HepG2 (cell line): ENCODE measurements around the gene SASS6. TPM values are rescaled to one million over a fixed set of nuclear protein-coding genes. Genes with fewer than 3 reads are reported as not detected.

Experiments used
- ATAC-seq: fragments of 200-7000 bp; cut with Tn5 transposase; 3 replicates; pipeline ENCODE4 v1.9.1; 2020; ENCODE audit warnings: mild to moderate bottlenecking, moderate library complexity
- BruUV-seq: library from RNA; stranded (reverse); fragments of 400-500 nt; replicated peaks from 2 replicates; lab custom pipeline; 2021; lab: Mats Ljungman, UMichigan
- CTCF ChIA-PET: fragments of 300-600 bp; formaldehyde crosslinking; extraction: SDS; loops from one replicate; lab custom pipeline; 2021; ENCODE audit warnings: low total read pairs, inconsistent platforms, low intra/inter-chr PET ratio; lab: Yijun Ruan, JAX
- POLR2A ChIA-PET: fragments of 350-600 bp; sonication (Branson Sonifier 250); formaldehyde crosslinking; loops from one replicate; lab custom pipeline; 2020; ENCODE audit warnings: antibody characterized with exemption, inconsistent platforms; lab: Yijun Ruan, JAX
- DNase-seq: peaks from one replicate; pipeline ENCODE4 v3.0.0-alpha.2; 2015; ENCODE audit warnings: low spot score
- FAIRE-seq: peaks from 3 replicates; lab custom pipeline; 2011; peaks lifted over from hg19 to GRCh38; lab: Jason Lieb, UNC
- H2AFZ ChIP-seq: one replicate; pipeline ENCODE4 v1.6.1; 2011; ENCODE audit warnings: low read length, inconsistent platforms
- H3K27ac ChIP-seq: fragments of 300-600 bp; 3 replicates; pipeline ENCODE4 v1.8.0; 2011; ENCODE audit warnings: mixed run types, mild to moderate bottlenecking, mixed read lengths, low read length, inconsistent platforms; ENCODE audit not compliant: insufficient read depth; ENCODE audit errors: extremely low read length
- H3K27me3 ChIP-seq, 2 experiments: fragments of 200-600 bp in 1 of 2; 2 replicates in 1 of 2; 3 replicates in 1 of 2; pipeline versions ENCODE4 v1.6.0 to v1.8.0; 2011; ENCODE audit warnings: low read length in 2 of 2, mild to moderate bottlenecking in 2 of 2, moderate library complexity in 2 of 2, inconsistent platforms in 1 of 2; ENCODE audit not compliant: insufficient read depth in 2 of 2, control insufficient read depth in 1 of 2
- H3K36me3 ChIP-seq, 2 experiments: fragments of 200-600 bp in 1 of 2; replicated peaks in 1 of 2; 2 replicates in 1 of 2; 3 replicates in 1 of 2; pipeline versions ENCODE4 v1.5.1 to v1.8.0; 2011; ENCODE audit warnings: low read length in 2 of 2, inconsistent platforms in 1 of 2; ENCODE audit not compliant: insufficient read depth in 2 of 2, control insufficient read depth in 1 of 2
- H3K4me1 ChIP-seq: 2 replicates; pipeline ENCODE4 v1.5.1; 2012; ENCODE audit warnings: low read length, inconsistent platforms; ENCODE audit not compliant: insufficient read depth
- H3K4me2 ChIP-seq: 2 replicates; pipeline ENCODE4 v1.6.0; 2011; ENCODE audit warnings: low read depth, low read length, inconsistent platforms
- H3K4me3 ChIP-seq, 3 experiments: fragments of 200-600 bp in 1 of 3; sonication (generic), shearing (Covaris generic) in 1 of 3; replicated peaks in 1 of 3; 2 replicates each; pipeline ENCODE4 v1.5.1; 2011 to 2016; ENCODE audit warnings: low read length in 3 of 3, inconsistent platforms in 2 of 3, low read depth in 2 of 3, mild to moderate bottlenecking in 2 of 3, control low read depth in 1 of 3, mixed read lengths in 1 of 3; ENCODE audit not compliant: insufficient read depth in 1 of 3
- H3K79me2 ChIP-seq: one replicate; pipeline ENCODE4 v1.6.1; 2011; ENCODE audit warnings: low read length, inconsistent platforms; ENCODE audit not compliant: insufficient read depth
- H3K9ac ChIP-seq: 2 replicates; pipeline ENCODE4 v1.6.0; 2011; ENCODE audit warnings: mild to moderate bottlenecking, low read depth, low read length, inconsistent platforms; ENCODE audit not compliant: insufficient read depth
- H3K9me3 ChIP-seq: 2 replicates; pipeline ENCODE4 v1.5.1; 2012; ENCODE audit warnings: mild to moderate bottlenecking, low read length
- H4K20me1 ChIP-seq: 2 replicates; pipeline ENCODE4 v1.6.0; 2011; ENCODE audit warnings: inconsistent platforms, mild to moderate bottlenecking, low read length, moderate library complexity; ENCODE audit not compliant: insufficient read depth
- AGO1 ChIP-seq: fragments of 200-400 bp; formaldehyde crosslinking; IDR thresholded peaks from 2 replicates; pipeline ENCODE4 v1.6.1; 2017; ENCODE audit warnings: mild to moderate bottlenecking, low read depth, low read length, moderate library complexity; ENCODE audit not compliant: poor library complexity, severe bottlenecking
- GABPB1 ChIP-seq: IDR thresholded peaks from 2 replicates; pipeline ENCODE4 v1.6.1; 2016; ENCODE audit warnings: mild to moderate bottlenecking, missing genetic modification reagents, moderate library complexity, missing compliant biosample characterization
- MAF1 ChIP-seq: sonication (generic); formaldehyde crosslinking; IDR thresholded peaks from 2 replicates; pipeline ENCODE4 v1.5.0; 2020; ENCODE audit warnings: missing genetic modification reagents, borderline replicate concordance
- MXI1 ChIP-seq: IDR thresholded peaks from 3 replicates; pipeline ENCODE4 v1.6.1; 2012; ENCODE audit warnings: low read depth, low read length, inconsistent platforms, borderline replicate concordance
- RNF219 ChIP-seq: sonication (generic); formaldehyde crosslinking; IDR thresholded peaks from 2 replicates; pipeline ENCODE4 v1.5.0; 2020; ENCODE audit warnings: mild to moderate bottlenecking, missing genetic modification reagents
- SMAD3 ChIP-seq: sonication (generic); formaldehyde crosslinking; IDR thresholded peaks from 2 replicates; pipeline ENCODE4 v1.4.0; 2020; ENCODE audit warnings: missing genetic modification reagents
- TGIF2 ChIP-seq: IDR thresholded peaks from 2 replicates; pipeline ENCODE4 v1.6.1; 2016; ENCODE audit warnings: control low read depth, missing compliant biosample characterization
- WGBS: methylation state at CpG from one replicate; pipeline ENCODE4 v1.1.6; 2017; ENCODE audit warnings: low lambda C conversion rate; 5-methylcytosine and 5-hydroxymethylcytosine counted together
- in situ Hi-C: cut with HindIII; loops from 2 replicates; pipeline ENCODE4 v1.10.0; 2017; ENCODE audit warnings: low pct_unique_long_range_greater_than_20kb; ENCODE audit not compliant: extremely low pct_ligation_motif_present
- intact Hi-C: fragments of 100-400 bp; cut with micrococcal nuclease; formaldehyde crosslinking; loops from one replicate; pipeline ENCODE4 v1.10.0; 2022; ENCODE audit not compliant: unreplicated experiment
- polyA plus RNA-seq, 8 experiments: library from polyadenylated mRNA; depleted of rRNA in 3 of 8; stranded (reverse) in 7 of 8; unstranded in 1 of 8; fragments of >200 nt; fragmentation: Illumina TruSeq in 4 of 8; extraction: Trizol in 4 of 8; gene quantifications; 2 replicates each; pipeline versions ENCODE4 v1.2.1 to v1.2.3, GENCODE V29; 2011 to 2016; ENCODE audit warnings: low read depth in 4 of 8, missing spikeins in 1 of 8, mixed read lengths in 1 of 8; ENCODE audit not compliant: insufficient read depth in 1 of 8
- total RNA-seq, 5 experiments: library from RNA; depleted of rRNA; stranded (reverse); fragments of >200 nt; fragmentation: Illumina TruSeq; extraction: Trizol; gene quantifications; 2 replicates each; pipeline ENCODE4 v1.2.3, GENCODE V29; 2016; ENCODE audit warnings: low read depth in 1 of 5
- TF ChIP-seq, protein P1 (sequence below): sonication (generic); formaldehyde crosslinking; IDR thresholded peaks from 2 replicates; pipeline ENCODE4 v1.5.0; 2020; ENCODE audit warnings: missing genetic modification reagents, mild to moderate bottlenecking, borderline replicate concordance

Gene SASS6
- total and polyA plus RNA-seq, 2 of the 13 experiments (the other 11 are each of a cell fraction or from before 2014, with no cell fraction given), result 2.3 to 10.7 TPM

DNA sequence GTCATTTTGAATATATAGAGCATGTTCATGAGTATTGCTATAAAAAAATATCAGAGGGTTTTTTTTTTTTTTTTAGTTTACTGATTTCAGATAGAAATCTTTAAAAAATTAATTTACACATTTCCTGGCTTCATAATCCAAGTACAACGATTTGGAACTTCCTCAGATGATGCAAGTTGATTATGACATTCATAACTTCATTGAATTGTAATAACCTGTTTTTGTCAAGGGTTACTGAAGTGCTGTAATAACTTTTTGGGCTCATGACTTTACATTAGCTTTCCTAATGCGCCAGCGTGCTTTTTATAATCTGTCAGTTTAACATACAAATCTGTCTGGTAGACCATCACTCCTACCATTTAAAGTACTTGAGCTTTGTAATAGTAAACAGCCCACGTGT is 81.3 kb downstream of the SASS6 start:
- DNase-seq (no peak), ATAC-seq (no peak), FAIRE-seq (no peak)
- H2AFZ ChIP-seq, result no peak overlapping the region
- H3K9me3 ChIP-seq, result no peaks in the 10 kb centered on the region
- in situ Hi-C loops, result no loop called here
- intact Hi-C loops, result no loop called here
- peaks cover 15% of the 10 kb centered on the region for H4K20me1 ChIP-seq
- H3K4me3 ChIP-seq, result no peak overlapping the region
- H3K27me3 ChIP-seq, result no peaks in the 10 kb centered on the region
- BruUV-seq, result no TSS peak
- CTCF ChIA-PET, result no interaction called here
- no peak overlapping the region for H3K4me2 ChIP-seq
- H3K36me3 ChIP-seq, result peaks cover 0 to 7% of the 10 kb centered on the region in 2 experiments; a peak in 3 of 5 replicates
- H3K4me1 ChIP-seq, result peaks cover 12% of the 10 kb centered on the region
- H3K9ac ChIP-seq, result no peak overlapping the region
- TF ChIP-seq, protein P1, sequence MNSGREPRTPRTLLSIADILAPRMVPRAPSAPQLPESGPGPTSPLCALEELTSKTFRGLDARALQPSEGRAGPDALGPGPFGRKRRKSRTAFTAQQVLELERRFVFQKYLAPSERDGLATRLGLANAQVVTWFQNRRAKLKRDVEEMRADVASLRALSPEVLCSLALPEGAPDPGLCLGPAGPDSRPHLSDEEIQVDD (CRISPR knock-in tag), result no peak
- TF ChIP-seq TGIF2 (no peak), AGO1 (no peak), SMAD3 (CRISPR knock-in tag) (no peak), GABPB1 (CRISPR knock-in tag) (no peak), RNF219 (no peak), MXI1 (no peak), MAF1 (CRISPR knock-in tag) (no peak)
- peaks cover 72% of the 10 kb centered on the region for H3K79me2 ChIP-seq
- POLR2A ChIA-PET, result interaction anchor here (1.3 kb wide), 1 partner anchor 14 kb away, joined by 8 read pairs; a partner anchor contains a TSS
- 92% methylated on average over 4 of the region's 4 CpGs for WGBS
- no peak overlapping the region for H3K27ac ChIP-seq
